Placental pericyte (primary cell): ENCODE measurements around the gene PALS1. TPM values are rescaled to one million over a fixed set of nuclear protein-coding genes. Genes with fewer than 3 reads are reported as not detected.

Experiments used
- total RNA-seq: library from RNA; depleted of rRNA; stranded (reverse); fragments of >200 nt; gene quantifications from 2 replicates; pipeline ENCODE4 v1.2.3, GENCODE V29; 2012

Gene PALS1
- total RNA-seq: 10.1 and 27.3 TPM in 2 replicates

DNA sequence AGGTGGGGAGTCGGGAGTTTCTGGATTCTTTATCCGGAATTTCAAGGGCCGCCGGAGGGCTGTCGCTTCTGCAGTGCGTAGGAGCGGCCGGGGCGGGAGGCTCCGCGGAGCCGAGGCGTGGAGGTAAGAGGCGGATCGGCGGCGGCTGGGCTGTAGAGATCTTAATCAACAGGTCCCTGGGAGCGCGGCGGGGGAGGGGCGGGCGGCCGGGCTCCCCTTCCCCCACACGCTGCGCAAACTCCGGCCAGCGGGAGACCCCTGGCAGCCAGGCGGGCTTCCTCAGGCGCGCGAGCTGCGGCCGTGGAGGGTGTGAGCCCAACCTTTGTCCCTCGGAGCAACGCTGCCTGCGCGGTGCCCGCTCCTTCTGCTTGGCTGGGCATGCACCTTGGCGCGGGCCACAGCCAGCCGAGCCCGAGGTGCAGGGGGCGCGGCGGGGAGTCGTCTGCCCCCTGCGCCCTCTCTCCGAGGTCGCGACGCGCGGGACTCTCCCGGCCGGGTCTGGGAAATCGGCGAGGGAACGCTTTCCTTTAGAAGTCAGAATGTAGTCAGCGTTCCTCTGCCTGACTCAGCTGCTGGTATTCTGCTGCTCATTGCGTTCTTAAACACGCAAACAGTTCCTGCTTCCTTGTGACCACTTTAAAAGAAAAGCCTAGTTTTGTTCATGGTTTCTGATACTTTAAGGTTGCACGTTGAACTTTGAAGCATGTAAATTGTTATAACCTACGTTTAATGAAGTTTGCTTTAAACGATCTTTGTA, at the start of gene PALS1:
Gene PALS1, plus strand, starts transcription at position 25 of the 757 bp plus-strand sequence. CDS start 37,736 bp downstream, outside the sequence.

Other genes starting within 250 kb of the PALS1 start
- not detected in 2 replicates for gene GARIN2, start 52.0 kb upstream of the PALS1 start, total RNA-seq
- 122 and 158 TPM in 2 replicates for gene ATP6V1D, start 118.4 kb downstream of the PALS1 start, total RNA-seq
- gene EIF2S1, start 118.9 kb downstream of the PALS1 start, total RNA-seq: 139 and 260 TPM in 2 replicates
- gene PLEK2, start 170.7 kb downstream of the PALS1 start, total RNA-seq: 12.0 and 44.7 TPM in 2 replicates
- gene TMEM229B, start 247.3 kb downstream of the PALS1 start, total RNA-seq: 0.43 and 0.88 TPM in 2 replicates